ENCODE results near the gene COX7C.

- TF ChIP-seq, protein P1, sequence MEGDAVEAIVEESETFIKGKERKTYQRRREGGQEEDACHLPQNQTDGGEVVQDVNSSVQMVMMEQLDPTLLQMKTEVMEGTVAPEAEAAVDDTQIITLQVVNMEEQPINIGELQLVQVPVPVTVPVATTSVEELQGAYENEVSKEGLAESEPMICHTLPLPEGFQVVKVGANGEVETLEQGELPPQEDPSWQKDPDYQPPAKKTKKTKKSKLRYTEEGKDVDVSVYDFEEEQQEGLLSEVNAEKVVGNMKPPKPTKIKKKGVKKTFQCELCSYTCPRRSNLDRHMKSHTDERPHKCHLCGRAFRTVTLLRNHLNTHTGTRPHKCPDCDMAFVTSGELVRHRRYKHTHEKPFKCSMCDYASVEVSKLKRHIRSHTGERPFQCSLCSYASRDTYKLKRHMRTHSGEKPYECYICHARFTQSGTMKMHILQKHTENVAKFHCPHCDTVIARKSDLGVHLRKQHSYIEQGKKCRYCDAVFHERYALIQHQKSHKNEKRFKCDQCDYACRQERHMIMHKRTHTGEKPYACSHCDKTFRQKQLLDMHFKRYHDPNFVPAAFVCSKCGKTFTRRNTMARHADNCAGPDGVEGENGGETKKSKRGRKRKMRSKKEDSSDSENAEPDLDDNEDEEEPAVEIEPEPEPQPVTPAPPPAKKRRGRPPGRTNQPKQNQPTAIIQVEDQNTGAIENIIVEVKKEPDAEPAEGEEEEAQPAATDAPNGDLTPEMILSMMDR (conservative IDR thresholded peaks at IDR 0.05; ENCODE audit: low read depth, low read length) = no peak
- TF ChIP-seq EZH2 (IDR thresholded peaks at IDR 0.05; ENCODE audit: low read length, unreplicated experiment) = no peak
Observed at GRCh38 chr5:86613455-86613854, 4.3 kb upstream of the COX7C start.

Data from PC-3 (cell line).